ENCODE data around the gene TMPRSS15.

DNA sequence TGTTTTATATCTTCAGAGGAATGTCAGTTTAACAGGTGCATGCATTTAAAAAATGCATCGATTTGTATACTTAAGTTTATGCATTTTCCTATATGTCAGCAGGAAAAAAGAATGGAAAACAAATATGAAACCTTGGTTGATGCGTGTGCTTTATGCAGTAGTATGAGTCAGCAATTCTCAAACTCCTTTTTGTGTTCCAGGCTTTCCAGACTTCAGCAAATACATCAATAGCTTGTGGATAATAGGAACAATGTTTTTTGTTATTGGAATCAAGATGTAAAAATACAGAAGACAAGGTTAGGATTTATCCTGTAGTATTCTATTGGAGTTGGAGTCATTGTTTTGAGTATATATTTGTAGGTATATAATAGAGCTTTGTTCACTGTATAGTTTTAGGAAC lies 113.7 kb downstream of the TMPRSS15 start:
- TF ChIP-seq, protein P1, sequence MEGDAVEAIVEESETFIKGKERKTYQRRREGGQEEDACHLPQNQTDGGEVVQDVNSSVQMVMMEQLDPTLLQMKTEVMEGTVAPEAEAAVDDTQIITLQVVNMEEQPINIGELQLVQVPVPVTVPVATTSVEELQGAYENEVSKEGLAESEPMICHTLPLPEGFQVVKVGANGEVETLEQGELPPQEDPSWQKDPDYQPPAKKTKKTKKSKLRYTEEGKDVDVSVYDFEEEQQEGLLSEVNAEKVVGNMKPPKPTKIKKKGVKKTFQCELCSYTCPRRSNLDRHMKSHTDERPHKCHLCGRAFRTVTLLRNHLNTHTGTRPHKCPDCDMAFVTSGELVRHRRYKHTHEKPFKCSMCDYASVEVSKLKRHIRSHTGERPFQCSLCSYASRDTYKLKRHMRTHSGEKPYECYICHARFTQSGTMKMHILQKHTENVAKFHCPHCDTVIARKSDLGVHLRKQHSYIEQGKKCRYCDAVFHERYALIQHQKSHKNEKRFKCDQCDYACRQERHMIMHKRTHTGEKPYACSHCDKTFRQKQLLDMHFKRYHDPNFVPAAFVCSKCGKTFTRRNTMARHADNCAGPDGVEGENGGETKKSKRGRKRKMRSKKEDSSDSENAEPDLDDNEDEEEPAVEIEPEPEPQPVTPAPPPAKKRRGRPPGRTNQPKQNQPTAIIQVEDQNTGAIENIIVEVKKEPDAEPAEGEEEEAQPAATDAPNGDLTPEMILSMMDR (IDR thresholded peaks at IDR 0.05 in 4 of 5, conservative IDR thresholded peaks at IDR 0.05 in 1 of 5), result no peak
- no peak for TF ChIP-seq POLR2A (IDR thresholded peaks at IDR 0.05)

Data from gastrocnemius medialis (tissue), 4 donors.